HG03342 (cell line): ENCODE measurements around the gene SNED1.
A peak's percentile ranks its signal among the peaks of the same experiment; 100 is the strongest.

Experiments
- ATAC-seq: cut with Tn5 transposase; IDR thresholded peaks from one replicate; pipeline ENCODE4 v1.9.1; 2021; ENCODE audit warnings: mild to moderate bottlenecking, moderate library complexity; ENCODE audit not compliant: unreplicated experiment

Gene SNED1

DNA sequence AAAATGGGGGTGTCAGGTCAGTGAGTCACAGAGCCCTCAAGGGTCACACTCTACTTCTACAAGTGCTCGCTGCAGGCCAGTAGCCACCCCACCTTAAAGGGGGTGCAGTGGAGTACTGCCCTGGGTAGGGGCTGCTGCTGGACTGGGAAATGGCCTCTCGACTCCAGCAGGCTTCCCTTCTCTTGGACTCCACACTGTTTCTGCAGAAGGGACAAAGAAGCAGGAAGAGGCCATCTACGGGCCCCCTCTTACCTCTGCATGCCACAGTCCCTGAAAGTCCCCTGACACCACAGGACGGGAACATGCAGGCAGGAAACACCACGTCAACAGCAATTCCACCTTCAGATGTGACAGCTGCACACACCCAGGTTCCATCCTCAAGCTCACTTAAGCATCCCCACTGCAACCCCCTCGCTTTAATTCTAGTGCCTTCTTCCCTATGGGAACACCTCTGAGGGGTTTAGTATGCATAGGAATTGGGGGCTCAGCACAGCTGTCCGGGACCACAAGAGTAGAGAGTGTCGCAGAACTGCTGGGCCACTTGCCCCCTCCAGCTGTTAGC lies 22.3 kb downstream of the SNED1 start:
- no peak for ATAC-seq

DNA sequence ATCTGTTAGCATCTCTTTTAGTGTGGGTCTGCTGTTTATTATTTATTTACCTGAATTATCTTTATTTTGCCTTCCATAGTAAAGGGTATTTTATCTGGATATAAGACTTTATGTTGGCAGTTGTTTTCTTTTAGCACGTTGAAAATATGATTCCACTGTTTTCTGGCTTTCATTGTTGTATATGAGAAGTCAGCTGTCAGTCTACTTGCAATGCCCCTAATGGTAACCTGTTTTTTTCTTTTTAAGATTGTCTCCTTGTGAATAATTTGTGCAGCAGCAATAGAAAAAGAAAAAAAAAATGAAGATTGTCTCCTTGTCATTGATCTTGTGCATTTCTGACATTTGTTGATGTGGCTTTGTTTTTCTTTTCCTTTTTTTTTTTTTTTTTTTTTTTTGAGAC lies 27.2 kb downstream of the SNED1 start:
- ATAC-seq = no peak

DNA sequence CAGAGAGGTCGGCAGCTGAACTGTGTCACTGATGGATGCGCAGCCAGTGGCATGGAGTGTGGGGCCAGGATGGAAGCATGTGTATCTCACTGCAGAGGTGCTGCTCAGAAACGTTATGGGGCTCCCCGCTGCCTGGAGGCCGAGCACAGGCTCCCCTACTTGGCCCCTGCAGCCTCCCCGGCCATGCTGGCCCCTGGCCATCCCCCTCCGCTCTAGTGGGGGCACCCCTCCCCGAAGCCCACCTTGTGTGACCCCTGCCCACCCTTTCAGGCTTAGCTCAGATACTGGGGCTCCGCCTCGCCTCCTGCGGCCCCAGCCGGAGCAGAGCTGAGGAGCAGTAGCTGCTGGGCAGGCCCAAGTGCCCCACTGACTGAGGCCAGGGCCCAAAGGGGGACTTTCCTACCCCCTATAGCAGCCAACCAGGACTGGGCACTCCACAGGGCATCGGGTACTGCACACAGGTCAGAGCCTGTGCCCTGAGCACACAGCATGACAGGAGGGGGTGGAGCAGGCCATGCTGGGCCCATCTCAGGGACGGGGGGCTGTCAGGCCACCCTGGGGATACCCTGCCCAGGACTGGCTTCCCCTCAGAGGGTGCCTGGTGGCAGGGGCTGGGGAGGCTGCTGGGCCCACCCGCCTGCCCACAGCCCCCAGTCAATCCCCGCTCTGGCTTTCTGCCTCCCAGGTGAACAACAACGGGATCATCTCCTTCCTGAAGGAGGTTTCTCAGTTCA lies 31.3 kb downstream of the SNED1 start:
- no peak for ATAC-seq

DNA sequence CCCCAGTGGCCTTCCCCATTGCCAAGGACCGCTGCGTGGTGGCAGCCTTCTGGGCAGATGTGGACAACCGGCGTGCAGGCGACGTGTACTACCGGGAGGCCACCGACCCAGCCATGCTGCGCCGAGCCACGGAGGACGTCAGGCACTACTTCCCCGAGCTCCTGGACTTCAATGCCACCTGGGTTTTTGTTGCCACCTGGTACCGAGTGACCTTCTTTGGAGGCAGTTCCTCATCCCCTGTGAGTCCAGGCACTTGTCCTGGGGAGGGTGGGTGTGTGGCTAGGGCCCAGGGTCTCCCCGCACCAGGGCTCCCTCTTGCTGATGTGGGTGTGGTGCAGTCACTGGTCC lies 31.9 kb downstream of the SNED1 start:
- no peak for ATAC-seq

DNA sequence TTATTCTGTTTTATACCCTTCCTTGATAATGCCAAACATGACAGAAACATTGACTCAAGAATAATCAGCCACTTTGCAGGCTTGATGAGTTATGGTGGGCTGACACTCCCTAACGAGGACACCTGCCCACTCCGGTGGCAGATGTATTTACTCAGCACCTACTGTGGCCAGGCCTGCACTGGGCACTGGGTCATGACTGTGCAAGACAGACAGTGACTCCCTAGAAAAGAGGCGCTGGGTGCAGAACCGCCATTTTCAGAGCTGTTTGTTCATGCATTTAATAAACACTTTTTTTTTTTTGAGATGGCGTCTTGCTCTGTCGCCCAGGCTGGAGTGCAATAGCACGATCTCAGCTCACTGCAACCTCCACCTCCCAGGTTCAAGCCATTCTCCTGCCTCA lies 32.5 kb downstream of the SNED1 start:
- no peak for ATAC-seq

DNA sequence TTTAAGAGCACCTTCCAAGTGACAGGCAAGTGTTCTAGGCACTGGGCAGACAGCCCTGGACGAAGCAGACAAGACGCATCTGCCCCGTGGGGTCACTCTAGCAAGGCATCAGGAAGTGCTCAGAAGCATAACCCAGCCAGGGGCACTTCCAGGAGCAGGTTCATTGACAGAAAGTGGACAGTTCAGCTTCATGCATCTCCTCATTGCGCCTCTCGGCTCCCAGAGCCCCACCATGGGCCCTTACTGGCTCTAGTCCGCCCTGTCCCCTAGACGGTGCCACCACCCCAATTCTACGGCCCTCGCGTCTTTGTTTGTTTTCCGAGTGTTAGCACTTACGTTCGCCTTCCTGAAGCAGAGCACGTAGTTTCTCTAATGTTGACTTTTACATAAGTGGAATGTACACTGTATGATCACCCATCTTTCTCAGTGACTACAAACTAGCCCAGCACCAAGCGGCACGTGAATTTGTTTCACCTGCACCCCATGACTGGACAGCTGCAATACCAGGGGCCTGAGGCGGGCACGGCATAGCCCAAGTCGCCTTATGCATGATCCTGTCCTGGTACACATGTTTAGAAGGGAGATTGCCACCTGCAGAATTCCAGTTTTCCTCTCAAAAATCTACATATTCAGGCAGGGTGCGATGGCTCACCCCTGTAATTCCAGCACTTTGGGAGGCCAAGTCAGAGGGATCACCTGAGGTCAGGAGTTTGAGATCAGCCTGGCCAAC lies 33.2 kb downstream of the SNED1 start:
- ATAC-seq = no peak

DNA sequence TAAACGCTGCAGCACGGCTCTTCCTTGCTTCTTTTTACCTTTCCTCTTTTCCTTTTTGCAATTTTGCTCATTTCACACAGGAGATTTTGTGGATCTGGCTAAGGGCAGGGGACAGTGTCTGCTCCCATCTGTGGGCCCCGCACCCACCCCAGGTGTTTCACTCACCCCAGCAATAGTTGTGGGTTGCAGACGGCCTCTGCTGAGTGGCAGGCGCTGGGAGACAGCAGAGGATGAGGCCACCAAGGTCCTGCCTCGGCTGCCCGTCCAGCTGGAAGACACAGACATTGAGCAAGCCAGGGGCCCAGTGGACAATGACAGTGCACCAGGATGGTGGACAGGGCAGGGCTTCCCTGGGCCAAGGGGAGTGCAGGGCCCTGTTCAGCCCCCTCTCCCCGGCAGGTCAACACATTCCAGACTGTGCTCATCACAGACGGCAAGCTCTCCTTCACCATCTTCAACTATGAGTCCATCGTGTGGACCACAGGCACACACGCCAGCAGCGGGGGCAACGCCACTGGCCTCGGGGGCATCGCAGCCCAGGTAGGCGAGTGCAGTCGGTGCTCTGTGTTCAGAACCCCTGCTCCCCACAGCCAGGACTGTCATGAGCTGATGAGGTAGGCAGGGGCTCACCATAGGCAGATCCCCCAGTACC lies 35.0 kb downstream of the SNED1 start:
- no peak for ATAC-seq

DNA sequence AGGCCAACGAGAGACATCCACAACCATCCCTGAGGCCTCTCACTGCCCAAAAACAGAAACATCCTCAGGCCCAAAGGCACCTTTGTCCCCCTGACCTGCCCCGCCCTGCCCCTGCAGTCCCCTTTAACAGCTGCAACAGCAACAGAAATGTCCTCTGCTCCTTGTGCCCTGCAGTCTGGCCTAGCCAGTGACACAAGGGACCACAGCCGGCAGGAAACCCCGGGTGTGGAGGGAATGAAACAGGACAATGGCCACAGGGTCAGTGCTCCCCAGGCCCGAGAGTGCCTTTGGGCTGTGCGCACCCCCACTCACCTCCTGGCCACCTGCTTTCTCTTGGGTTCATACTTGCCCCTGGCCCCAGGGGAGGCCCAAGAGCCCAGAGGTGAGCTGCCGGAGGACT lies 35.6 kb downstream of the SNED1 start:
- ATAC-seq = no peak

DNA sequence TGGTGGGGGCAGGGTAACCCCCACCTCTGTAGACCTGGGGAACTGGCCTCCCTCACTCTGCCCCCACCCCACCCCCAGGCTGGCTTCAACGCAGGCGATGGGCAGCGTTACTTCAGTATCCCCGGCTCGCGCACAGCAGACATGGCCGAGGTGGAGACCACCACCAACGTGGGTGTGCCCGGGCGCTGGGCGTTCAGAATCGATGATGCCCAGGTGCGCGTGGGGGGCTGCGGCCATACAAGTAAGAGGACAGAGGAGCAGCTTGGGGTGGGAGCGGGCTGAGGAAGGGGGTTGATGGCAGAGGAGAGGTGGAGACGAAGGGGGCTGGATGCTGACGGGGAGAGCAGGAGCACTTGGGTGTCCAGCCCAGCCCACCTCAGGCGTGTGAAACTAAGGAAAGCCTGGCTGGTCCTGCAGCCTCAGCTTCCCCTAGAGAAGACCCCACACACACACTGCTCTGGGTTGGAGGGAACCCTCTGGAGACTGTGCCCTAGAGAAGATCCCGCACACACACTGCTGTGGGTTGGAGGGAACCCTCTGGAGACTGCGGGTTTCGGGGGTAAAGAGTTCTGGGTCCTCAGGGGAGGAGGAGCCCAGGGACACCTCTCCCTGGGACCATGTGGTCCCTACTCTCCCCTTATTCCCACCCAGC lies 36.2 kb downstream of the SNED1 start:
- ATAC-seq = no peak

DNA sequence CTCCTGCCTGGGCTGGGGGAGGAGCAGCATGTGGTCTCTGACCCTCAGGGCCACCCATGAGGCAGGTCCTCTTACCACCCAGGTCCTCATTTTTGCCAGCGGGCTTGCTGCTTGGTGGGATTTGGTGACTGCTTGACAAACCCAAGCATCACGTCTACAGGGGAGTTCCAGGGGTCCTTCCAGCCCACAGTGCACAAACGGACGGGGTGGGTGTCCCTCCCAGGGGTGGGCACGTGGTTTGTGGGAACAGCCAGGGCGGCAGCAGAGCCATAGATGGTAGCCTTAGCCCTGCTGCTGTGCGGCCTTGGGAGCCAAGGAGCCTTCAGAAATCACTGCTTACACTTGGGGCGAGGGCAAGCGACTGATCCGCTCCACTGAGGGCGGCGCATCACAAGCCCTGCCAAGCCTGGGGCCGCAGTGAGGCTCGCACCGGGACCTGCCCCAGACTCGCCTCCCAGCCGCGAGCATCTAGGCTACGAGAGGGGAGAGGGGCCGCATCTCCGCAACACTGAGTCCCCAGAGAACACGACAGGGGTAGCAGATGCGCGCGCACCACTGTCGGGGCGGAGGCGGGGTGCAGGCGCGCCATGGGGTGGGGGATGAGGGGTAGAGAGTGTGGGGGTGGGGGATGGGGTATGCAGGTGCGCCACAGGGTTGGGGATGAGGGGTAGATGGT lies 36.9 kb downstream of the SNED1 start:
- no peak for ATAC-seq

DNA sequence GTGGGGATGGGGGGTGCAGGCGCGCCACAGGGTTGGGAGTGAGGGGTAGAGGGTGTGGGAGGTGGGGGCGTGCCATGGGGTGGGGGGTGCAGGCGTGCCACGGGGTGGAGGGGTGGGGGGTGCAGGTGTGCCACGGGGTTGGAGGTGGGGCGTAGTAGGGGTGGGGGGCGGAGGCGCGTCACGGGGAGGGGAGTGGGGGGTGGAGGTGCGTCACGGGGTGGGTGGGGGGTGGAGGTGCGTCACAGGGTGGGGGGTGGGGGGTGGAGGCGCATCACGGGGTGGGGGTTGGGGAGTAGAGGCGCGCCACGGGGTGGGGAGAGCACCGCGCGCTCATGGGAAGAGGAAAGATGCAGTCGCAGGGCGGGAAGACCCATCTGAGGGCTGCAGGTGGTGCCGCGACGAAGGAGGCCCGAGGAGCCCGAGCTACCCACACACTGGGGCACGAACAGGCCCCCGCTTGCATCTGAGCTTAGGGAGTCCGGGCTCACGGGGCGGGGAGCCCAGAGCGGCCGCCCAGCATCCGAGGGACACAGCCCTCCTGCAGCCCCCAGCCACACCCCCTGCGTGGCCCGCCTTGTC lies 37.5 kb downstream of the SNED1 start:
- no peak for ATAC-seq

DNA sequence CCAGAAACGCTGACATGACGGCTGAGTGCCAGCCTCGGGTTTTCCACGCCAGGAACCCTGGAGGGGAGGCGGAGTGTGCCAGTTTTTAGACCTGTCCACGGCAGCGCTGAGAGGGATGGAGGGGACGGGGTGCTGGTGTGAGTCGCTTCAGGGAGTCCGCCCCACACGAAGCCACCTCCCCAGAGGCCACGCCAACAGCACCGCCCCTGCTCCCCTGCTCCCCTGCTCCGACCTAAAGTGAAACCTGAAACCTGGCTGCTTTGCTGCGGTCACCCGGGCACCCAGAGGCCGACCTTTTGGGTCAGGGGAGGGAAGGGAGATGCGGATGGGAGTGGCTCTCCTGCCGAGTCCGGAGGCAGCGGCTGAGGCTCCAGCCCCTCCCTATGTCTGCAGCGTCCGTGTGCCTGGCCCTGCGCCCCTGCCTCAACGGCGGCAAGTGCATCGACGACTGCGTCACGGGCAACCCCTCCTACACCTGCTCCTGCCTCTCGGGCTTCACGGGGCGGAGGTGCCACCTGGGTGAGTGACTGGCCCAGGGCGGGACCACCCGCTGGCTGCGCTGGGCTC lies 38.1 kb downstream of the SNED1 start:
- ATAC-seq = peak; percentile 74

DNA sequence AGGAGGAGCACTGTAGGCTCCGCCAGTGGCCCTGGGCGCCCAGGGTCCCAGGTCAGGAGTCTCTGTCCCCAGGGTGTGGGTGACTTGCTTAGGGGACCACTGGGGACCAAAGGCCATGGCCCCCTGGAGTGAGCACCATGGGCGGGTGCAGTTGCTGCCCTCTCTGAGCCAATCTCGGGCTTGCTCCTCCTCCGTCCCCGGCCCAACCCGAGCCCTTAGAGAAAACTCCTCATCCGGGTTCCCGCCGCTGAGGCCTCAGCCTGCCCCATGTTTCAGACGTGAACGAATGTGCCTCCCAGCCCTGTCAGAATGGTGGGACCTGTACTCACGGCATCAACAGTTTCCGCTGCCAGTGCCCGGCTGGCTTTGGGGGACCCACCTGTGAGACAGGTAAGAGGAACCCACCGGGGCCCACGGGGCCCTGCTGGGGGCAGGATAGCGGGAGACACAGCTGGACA lies 38.6 kb downstream of the SNED1 start:
- ATAC-seq = no peak

DNA sequence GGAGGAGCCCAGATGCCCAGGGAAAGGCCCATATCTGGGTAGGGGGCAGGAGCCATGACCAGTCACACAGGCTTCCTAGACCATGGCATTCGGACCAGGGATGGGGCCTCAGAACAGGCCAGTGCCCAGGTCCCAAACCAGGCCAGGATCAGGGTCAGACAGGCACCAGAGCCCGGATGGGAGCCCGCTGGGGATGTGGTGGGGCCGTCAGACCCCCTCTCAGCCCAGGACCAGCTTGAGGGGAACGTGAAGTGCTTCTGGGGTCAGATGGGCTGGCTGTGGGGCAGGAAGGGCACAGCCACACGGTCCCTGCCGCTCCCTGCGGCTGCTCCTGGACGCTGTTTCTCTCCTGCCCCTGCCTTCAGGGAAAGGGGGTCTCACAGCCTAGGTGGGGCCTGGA lies 39.1 kb downstream of the SNED1 start:
- no peak for ATAC-seq

DNA sequence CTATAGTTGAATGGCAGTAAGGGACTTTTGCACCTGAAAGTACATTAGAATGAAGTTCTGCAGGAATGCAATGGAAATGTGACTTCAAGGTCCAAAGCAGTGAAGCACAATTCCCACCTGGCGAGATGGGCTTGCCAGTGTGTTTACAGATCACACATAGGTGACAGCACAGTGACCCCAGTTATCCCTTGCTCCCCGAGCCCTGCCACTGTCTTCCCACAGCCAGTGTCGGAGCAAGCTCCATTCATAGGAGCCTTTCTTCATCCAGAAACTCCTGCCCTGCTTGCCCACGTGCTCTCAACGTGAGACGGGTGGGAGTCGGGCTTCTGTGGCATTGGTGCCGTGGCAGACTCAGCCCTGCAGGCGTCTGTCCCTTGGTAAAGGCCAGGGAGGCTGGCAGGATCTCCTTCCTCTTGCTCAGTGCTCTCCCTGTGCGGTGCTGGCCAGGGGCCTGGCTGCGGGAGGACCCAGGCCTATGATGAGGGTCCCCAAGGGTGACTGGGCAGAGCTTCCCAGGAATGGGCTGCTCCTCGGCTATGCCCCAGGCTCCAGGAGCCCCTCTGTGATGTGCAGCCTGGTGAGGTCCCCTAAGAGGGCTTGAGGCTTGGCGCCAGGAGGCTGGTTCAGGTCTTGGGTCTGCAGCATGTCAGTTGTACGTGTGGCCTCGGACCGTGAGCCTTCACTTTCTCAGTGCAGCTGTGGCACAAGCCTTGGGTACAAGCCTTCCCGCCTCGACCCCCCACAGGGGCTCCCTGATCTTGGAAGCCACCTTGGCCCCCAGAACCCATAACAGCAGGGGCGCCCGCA lies 40.2 kb downstream of the SNED1 start:
- ATAC-seq = no peak

DNA sequence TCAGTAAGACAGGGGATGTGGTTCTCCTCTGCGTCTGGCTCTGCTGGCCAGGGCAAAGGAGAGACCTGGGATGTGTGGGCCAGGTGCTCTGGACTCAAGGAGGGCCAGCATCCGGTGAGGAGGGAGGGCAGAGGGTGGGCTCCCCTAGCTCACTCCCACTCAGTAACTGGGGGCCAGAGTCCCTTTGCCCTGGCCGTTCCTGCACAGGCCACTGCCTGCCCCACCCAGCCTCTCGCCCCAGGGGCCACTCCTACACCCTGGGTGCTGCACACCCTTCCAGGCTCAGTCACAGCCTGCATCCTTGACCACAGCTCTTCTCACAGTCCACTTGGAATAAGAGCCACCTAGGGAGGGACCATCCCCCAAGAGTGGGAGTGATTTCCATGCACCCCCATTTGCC lies 41.0 kb downstream of the SNED1 start:
- ATAC-seq = no peak

DNA sequence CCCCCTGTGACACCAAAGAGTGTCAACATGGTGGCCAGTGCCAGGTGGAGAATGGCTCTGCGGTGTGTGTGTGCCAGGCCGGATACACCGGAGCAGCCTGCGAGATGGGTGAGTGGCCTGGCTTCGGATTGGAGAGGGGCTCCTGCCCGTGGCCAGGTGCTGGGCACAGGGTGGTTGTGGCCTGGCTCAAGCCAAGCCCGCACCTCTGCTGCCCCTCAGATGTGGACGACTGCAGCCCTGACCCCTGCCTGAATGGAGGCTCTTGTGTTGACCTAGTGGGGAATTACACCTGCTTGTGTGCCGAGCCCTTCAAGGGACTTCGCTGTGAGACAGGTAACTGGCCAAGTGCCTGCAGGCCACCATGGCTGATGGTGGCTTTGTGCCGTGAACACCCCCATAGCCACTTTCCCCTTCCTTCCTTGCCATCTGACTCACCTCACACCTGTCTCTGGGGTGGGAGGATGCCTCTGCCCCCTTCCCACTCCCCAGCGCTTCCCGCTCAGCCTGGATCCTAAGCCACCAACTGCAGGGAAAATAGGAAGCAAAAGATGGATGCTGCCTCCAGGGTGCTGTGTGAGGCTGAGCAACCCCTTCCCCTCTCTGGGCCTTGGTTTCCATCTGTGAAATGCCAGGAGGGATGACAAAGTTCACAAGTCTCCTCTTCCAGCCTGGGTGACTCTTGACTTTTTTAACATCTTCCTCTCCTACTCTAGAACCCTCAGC lies 41.8 kb downstream of the SNED1 start:
- ATAC-seq = no peak

DNA sequence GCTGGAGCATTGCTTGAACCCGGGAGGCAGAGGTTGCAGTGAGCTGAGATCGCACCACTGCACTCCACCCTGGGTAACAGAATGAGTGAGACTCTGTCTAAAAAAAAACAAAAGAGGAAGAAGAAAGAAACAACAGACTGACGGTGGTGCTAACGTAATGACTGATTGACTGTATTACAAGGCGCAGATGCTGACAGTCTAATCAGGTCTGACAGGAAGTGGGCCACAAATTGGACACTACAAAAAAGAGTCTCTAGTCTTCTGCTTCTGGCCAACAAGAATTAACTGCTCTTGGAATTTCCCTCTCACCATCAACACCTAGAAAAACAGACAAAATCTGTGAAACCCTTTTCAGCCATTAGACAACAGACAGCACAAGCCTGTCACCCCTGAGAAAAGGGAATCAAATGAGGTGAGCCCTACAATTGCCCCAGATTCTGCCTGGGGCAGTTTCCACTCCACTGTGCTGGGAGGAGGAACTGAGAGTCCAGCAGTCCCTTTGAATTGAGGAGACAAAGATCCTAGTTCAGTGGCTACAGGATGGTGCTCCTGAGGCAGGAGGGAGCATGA lies 43.3 kb downstream of the SNED1 start:
- ATAC-seq = peak; percentile 77
